GM21723 (cell line): ENCODE results near the gene BTBD6.
"Not testable (repeated sequence)": the region's sequence is repeated elsewhere in the genome, so short reads cannot be mapped to it uniquely, and the experiment has no call there.

Experiments used
- ATAC-seq: cut with Tn5 transposase; IDR thresholded peaks from one replicate; pipeline ENCODE4 v1.9.1; 2021; ENCODE audit warnings: mild to moderate bottlenecking, moderate library complexity; ENCODE audit not compliant: unreplicated experiment

BTBD6 gene

DNA sequence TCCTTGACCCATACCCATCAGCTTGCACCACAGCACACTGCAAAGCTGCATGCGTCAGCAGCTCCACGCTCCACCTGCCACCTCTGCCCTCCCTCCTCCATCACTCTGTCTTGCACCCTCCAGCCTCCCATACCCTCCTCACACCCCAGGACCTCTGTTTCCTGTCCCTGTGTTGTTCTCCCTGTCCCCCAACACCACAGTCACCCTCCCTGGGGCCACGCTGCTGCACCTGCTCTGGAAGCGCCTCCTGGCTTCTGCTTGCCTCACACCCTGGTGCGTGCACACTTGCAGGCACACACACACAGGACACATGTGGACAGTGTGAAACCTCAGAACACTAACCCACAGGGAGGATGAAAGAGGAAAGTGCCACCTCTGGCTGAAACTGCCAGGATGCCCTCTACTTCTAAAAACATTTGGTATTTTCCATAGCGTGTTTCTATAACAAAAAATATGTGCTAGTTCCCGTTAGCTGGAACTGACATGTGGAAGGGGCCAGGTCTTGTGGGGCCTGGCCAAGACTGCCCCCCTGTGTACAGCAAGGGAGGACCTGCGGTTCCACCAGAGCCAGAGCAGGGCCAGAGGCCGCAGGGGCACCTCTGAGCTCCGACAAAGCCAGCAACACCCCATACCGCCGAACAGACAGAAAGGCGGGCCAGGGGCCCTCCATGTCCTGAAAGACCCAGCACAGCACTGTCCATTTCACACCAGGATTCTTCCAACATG, 42.5 kb downstream of the BTBD6 start:
- ATAC-seq, result no peak

DNA sequence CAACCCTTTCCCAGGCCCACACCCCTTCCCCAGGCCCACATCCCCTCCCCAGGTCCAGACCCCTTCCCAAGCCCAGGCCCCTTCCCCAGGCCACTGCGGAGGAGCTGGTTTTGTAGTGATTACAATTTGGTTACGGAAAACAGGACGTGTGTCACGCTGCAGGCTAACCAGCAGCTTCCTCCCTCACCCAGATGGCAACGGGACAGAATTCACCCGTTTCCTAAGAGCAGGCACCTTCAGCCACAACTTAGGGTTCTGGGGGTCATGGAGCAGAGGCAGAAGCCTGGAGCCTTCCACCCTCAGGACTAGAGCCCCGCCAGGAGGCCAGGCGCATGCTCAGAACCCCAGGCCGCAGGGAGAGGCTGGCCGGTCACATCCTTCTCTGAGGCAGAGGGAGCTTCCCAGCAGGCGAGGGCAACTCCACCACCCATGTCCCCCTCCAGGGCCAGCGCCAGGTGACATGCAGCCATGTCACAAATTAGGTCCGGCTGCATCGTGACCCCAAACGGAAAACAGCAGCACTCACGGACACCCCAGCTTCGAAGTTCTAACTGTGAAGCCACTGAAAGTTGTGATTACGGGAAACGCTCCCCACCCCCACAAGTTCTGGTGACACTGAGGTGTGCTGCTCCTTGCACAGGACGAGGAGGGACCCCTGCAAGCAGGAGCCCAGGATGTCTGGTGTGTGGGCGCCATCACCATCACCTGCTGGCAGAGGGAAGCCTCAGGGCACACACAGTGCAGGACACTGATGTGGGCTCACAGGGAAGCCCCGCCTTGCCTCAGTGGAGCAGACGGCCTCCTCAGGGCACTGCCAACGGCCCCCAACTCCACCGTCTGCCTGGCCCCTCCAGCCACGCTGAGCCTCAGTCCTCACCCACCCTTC, 44.7 kb downstream of the BTBD6 start:
- no peak for ATAC-seq

DNA sequence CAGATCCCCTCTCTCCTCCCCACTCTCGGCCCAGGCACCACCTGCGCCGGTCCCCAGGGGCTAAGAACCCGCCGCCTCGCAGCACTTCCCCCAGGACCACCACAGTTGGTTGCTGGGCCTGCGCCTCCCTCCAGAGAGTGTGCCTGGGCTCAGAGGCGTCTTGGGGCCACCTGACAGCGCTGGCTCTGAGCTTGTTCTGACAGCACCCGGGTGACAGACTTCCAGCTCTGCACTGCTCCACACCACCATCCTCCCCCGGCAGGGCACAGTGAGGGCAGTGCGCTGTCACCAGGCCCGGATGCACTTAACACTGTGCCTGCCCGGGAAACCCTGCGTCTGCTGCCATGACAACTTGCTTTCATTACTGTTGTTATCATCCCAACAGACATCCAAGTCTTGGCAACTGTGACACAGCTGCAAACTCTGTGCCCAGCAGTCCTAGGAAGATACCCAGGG, 45.8 kb downstream of the BTBD6 start:
- ATAC-seq, result peak; percentile 69

DNA sequence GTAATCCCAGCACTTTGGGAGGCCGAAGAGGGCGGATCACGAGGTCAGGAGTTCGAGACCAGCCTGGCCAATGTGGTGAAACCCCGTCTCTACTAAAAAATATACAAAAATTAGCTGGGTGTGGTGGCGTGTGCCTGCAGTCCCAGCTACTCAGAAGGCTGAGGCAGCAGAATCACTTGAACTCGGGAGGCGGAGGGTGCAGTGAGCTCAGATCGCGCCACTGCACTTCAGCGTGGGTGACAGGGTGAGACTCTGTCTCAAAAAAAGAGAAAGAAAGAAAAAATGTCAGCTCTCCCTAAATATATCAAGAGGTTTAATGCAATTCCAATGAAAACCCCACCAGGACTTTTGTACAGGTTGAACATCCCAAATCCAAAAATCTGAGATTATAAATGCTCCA, 49.0 kb downstream of the BTBD6 start:
- not testable (repeated sequence) for ATAC-seq

DNA sequence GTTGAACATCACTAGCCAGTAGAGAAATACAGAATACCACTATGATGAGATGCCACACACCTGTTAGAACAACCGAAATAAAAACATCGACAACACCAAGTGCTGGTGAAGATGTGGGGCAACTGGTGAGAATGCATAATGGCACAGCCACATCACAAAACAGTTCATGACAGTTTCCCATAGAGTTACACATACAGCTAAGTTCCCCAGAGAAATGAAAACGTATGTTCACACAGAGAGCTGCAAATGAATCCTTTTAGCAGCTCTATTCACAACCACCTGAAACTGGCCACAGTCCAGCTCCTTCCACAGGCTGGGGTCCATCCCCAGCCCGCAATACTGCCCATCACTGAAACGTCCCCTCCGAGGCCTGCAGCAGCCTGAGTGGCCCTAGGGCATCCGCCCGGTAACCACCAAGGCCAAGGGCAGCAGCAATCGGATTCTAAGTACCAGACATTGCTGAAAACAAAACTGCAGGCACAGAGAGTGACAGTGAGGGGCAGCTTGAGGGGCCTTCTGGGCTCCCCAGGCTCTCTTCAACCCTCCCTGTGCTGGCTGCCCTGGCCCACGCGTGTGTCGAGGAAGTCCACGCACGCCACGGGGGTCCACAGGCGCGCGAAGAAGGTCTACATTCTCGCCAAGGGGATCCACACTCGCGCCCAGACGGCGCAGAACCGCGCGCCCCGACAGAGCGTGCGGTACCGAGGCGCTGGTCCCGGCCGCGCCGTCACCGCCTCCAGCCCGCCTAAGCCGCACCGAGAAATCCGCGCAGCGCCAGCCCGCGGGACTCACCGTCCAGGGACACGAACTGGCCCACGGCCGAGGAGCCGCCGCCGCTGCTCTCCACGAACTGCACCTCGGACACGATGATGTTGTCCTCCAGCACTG, 51.6 kb downstream of the BTBD6 start:
- peak; percentile 16 for ATAC-seq
